ENCODE results near the gene TARS2. TPM values are rescaled to one million over a fixed set of nuclear protein-coding genes. Genes with fewer than 3 reads are reported as not detected.

The TARS2 gene
- total and polyA plus RNA-seq, 2 of the 13 experiments (the other 11 are each of a cell fraction or from before 2014, with no cell fraction given), result 21.3 to 22.8 TPM

DNA sequence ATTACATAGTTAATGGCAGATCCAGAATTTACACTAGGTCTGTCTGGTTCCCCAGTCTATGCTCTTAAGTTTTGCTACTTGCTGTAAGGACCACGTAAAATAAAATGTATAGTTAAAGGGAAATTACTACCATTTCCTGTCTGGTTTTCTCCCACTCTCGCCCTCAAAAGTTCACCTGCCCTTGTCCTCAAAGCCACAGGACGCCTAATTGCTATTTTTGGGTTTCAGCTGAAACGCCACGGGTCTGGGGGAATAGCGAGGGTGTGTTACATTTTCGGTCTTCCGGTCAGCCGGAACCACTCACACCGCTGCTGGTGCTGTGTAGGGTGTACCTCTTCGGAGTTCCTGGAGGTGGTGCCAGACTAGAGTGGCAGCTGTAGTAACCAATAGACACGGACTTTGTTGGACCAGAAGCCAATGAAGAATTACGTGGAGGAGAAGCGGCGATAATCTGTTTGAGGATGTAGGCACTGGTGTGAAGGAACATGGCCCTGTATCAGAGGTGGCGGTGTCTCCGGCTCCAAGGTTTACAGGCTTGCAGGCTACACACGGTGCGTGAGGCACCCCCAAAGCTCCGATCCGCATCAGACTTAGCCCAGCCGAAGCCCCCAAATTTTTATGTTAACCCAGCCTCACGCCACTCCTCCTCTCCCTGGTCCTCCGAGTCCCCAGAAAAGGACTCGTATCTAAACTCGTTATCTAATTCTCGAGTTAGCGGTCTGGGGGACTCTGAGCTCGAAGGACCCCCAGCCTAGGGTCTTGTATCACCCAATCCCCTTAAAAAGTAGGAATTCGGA lies at the start of gene TARS2 (continued):
- TF ChIP-seq ZNF543 (CRISPR knock-in tag; IDR thresholded peaks at IDR 0.05) (no peak), TBX2 (CRISPR knock-in tag; IDR thresholded peaks at IDR 0.05; ENCODE audit: borderline replicate concordance) (peak; percentile 88), DPF2 (CRISPR knock-in tag; IDR thresholded peaks at IDR 0.05; ENCODE audit: borderline replicate concordance, low read depth) (no peak), POLR2G (IDR thresholded peaks at IDR 0.05; ENCODE audit: low read depth, low read length) (peak; percentile 87), ZFX (CRISPR knock-in tag; IDR thresholded peaks at IDR 0.05; ENCODE audit: low read depth) (peak; percentile 74), ZBTB20 (CRISPR knock-in tag; IDR thresholded peaks at IDR 0.05; ENCODE audit: borderline replicate concordance, low read depth) (no peak), ZFP36L1 (CRISPR knock-in tag; IDR thresholded peaks at IDR 0.05) (0 out of 2 replicates have a peak, but pooled peaks have one; percentile 28), WIZ (CRISPR knock-in tag; IDR thresholded peaks at IDR 0.05) (no peak), MIER2 (CRISPR knock-in tag; IDR thresholded peaks at IDR 0.05) (peak; percentile 58; the same call in 1 of the 2 replicates), ZNF674 (CRISPR knock-in tag; IDR thresholded peaks at IDR 0.05; ENCODE audit: low read depth) (no peak), ZNF790 (CRISPR knock-in tag; IDR thresholded peaks at IDR 0.05; ENCODE audit: borderline replicate concordance) (no peak), ZNF30 (CRISPR knock-in tag; IDR thresholded peaks at IDR 0.05) (no peak), TEAD3 (CRISPR knock-in tag; optimal IDR thresholded peaks at IDR 0.05; ENCODE audit: borderline replicate concordance) (peak; percentile 86), GATAD1 (CRISPR knock-in tag; IDR thresholded peaks at IDR 0.05) (peak; percentile 98), MTF1 (CRISPR knock-in tag; IDR thresholded peaks at IDR 0.05) (no peak)
- TF ChIP-seq, protein P1, sequence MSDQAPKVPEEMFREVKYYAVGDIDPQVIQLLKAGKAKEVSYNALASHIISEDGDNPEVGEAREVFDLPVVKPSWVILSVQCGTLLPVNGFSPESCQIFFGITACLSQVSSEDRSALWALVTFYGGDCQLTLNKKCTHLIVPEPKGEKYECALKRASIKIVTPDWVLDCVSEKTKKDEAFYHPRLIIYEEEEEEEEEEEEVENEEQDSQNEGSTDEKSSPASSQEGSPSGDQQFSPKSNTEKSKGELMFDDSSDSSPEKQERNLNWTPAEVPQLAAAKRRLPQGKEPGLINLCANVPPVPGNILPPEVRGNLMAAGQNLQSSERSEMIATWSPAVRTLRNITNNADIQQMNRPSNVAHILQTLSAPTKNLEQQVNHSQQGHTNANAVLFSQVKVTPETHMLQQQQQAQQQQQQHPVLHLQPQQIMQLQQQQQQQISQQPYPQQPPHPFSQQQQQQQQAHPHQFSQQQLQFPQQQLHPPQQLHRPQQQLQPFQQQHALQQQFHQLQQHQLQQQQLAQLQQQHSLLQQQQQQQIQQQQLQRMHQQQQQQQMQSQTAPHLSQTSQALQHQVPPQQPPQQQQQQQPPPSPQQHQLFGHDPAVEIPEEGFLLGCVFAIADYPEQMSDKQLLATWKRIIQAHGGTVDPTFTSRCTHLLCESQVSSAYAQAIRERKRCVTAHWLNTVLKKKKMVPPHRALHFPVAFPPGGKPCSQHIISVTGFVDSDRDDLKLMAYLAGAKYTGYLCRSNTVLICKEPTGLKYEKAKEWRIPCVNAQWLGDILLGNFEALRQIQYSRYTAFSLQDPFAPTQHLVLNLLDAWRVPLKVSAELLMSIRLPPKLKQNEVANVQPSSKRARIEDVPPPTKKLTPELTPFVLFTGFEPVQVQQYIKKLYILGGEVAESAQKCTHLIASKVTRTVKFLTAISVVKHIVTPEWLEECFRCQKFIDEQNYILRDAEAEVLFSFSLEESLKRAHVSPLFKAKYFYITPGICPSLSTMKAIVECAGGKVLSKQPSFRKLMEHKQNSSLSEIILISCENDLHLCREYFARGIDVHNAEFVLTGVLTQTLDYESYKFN (CRISPR knock-in tag; conservative IDR thresholded peaks at IDR 0.05), result 0 out of 2 replicates have a peak, but pooled peaks have one; percentile 20
- TF ChIP-seq, protein P2, sequence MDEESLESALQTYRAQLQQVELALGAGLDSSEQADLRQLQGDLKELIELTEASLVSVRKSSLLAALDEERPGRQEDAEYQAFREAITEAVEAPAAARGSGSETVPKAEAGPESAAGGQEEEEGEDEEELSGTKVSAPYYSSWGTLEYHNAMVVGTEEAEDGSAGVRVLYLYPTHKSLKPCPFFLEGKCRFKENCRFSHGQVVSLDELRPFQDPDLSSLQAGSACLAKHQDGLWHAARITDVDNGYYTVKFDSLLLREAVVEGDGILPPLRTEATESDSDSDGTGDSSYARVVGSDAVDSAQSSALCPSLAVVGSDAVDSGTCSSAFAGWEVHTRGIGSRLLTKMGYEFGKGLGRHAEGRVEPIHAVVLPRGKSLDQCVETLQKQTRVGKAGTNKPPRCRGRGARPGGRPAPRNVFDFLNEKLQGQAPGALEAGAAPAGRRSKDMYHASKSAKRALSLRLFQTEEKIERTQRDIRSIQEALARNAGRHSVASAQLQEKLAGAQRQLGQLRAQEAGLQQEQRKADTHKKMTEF (CRISPR knock-in tag; IDR thresholded peaks at IDR 0.05), result peak; percentile 92
- TF ChIP-seq, protein P3, sequence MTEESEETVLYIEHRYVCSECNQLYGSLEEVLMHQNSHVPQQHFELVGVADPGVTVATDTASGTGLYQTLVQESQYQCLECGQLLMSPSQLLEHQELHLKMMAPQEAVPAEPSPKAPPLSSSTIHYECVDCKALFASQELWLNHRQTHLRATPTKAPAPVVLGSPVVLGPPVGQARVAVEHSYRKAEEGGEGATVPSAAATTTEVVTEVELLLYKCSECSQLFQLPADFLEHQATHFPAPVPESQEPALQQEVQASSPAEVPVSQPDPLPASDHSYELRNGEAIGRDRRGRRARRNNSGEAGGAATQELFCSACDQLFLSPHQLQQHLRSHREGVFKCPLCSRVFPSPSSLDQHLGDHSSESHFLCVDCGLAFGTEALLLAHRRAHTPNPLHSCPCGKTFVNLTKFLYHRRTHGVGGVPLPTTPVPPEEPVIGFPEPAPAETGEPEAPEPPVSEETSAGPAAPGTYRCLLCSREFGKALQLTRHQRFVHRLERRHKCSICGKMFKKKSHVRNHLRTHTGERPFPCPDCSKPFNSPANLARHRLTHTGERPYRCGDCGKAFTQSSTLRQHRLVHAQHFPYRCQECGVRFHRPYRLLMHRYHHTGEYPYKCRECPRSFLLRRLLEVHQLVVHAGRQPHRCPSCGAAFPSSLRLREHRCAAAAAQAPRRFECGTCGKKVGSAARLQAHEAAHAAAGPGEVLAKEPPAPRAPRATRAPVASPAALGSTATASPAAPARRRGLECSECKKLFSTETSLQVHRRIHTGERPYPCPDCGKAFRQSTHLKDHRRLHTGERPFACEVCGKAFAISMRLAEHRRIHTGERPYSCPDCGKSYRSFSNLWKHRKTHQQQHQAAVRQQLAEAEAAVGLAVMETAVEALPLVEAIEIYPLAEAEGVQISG (CRISPR knock-in tag; IDR thresholded peaks at IDR 0.05), result peak; percentile 92
- TF ChIP-seq, protein P4, sequence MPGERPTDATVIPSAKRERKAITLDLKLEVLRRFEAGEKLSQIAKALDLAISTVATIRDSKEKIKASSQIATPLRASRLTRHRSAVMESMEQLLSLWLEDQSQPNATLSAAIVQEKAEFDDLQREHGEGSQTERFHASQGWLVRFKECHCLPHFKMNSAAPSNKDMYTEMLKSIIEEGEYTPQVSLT (CRISPR knock-in tag; IDR thresholded peaks at IDR 0.05; ENCODE audit: borderline replicate concordance, low read depth), result no peak
- TF ChIP-seq, protein P5, sequence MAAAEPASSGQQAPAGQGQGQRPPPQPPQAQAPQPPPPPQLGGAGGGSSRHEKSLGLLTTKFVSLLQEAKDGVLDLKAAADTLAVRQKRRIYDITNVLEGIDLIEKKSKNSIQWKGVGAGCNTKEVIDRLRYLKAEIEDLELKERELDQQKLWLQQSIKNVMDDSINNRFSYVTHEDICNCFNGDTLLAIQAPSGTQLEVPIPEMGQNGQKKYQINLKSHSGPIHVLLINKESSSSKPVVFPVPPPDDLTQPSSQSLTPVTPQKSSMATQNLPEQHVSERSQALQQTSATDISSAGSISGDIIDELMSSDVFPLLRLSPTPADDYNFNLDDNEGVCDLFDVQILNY (CRISPR knock-in tag; conservative IDR thresholded peaks at IDR 0.05), result peak; percentile 64
